ENCODE measurements around the gene ANXA11. TPM values are rescaled to one million over a fixed set of nuclear protein-coding genes. Genes with fewer than 3 reads are reported as not detected.

ANXA11 gene
- total RNA-seq, 4 donors from 2014 or later = 77.5 to 106 (median 90.8) TPM

DNA sequence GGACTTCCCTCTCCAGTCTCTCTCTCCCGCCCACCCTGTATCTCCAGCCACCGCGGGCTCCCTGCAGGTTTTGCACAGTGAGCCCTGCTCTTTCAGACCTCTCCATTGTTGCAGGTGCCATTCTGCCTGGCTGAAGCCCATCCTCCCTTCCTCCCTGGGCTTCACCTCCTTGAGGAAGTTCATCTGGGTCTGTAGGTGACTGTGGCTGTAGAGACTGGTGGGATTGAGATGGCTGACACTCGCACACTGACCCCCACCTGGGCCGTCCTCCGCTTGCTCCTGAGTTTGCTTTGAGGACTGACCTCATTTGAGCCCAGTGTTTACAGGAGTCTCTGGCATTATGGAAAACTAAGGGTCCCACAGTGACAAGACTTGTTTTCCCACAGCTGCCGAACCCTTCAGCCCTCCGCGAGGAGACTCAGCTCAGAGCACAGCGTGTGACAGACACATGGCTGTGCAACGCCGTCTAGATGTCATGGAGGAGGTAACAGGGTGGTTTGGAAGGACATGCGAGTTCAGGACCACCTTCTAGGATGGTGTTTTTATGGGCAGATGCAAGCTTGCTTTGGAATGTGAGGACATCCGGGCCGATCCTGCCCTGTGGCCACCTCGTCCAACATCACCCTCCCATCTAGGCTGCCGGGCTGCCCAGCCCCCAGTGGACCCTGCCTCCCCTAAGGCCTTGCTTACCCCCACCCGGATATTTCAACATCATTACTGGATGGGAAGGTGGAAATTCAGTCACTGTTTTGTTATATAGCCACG, 63.5 kb downstream of the ANXA11 start:
- Histone ChIP-seq H3K27me3 (no peaks in the 10 kb centered on the region), H3K4me3 (replicated peaks in 1 of 3) (no peak overlapping the region), H3K36me3 (no peaks in the 10 kb centered on the region), H3K27ac (no peak overlapping the region), H3K4me1 (peaks cover 10 to 16% of the 10 kb centered on the region in 2 donors), H3K9me3 (no peaks in the 10 kb centered on the region)
- DNase-seq = no peak
- WGBS, 2 donors = 54 to 67% methylated on average over 18 to 19 of the region's 19 CpGs
- no peak for TF ChIP-seq POLR2A (IDR thresholded peaks at IDR 0.05)
- TF ChIP-seq, protein P1, sequence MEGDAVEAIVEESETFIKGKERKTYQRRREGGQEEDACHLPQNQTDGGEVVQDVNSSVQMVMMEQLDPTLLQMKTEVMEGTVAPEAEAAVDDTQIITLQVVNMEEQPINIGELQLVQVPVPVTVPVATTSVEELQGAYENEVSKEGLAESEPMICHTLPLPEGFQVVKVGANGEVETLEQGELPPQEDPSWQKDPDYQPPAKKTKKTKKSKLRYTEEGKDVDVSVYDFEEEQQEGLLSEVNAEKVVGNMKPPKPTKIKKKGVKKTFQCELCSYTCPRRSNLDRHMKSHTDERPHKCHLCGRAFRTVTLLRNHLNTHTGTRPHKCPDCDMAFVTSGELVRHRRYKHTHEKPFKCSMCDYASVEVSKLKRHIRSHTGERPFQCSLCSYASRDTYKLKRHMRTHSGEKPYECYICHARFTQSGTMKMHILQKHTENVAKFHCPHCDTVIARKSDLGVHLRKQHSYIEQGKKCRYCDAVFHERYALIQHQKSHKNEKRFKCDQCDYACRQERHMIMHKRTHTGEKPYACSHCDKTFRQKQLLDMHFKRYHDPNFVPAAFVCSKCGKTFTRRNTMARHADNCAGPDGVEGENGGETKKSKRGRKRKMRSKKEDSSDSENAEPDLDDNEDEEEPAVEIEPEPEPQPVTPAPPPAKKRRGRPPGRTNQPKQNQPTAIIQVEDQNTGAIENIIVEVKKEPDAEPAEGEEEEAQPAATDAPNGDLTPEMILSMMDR (IDR thresholded peaks at IDR 0.05) = no peak
- intact Hi-C loops (cut with DNase I) = loop anchor here (5.0 to 10.0 kb wide), 2 partner anchors 80 to 767 kb away; no protein-coding TSS in a partner anchor

DNA sequence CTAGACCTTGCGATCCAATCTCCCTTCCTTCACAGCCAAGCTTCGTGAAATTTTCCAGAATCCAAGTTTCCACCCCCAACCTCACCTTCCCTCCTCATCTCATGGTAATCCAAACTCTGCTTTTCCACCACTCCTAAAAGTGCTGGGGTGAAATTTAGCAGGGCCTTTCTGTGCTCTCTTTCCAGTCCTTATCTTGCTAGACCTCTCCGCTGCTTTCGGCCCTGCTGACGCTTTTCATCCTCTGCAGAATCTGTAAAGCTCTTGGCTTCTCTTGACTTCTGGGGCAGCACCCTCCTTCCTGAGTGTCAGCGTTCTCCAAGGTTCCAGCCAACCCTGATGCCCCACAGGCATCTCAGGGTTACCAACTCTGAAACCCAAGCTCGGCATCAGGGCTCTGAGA, 65.1 kb downstream of the ANXA11 start:
- WGBS, 2 donors = 88 to 90% methylated on average over 7 of the region's 7 CpGs
- H3K27ac ChIP-seq = no peak overlapping the region
- intact Hi-C loops (cut with DNase I) = loop anchor here (5.0 to 10.0 kb wide), 2 partner anchors 82 to 765 kb away; no protein-coding TSS in a partner anchor
- no peak for DNase-seq
- no peaks in the 10 kb centered on the region for H3K36me3 ChIP-seq
- H3K4me1 ChIP-seq = peaks cover 10 to 19% of the 10 kb centered on the region in 2 donors
- no peak overlapping the region for H3K4me3 ChIP-seq (replicated peaks in 1 of 3)
- TF ChIP-seq, protein P1 (IDR thresholded peaks at IDR 0.05) = no peak
- TF ChIP-seq POLR2A (IDR thresholded peaks at IDR 0.05) = no peak
- H3K27me3 ChIP-seq = no peaks in the 10 kb centered on the region
- no peaks in the 10 kb centered on the region for H3K9me3 ChIP-seq

DNA sequence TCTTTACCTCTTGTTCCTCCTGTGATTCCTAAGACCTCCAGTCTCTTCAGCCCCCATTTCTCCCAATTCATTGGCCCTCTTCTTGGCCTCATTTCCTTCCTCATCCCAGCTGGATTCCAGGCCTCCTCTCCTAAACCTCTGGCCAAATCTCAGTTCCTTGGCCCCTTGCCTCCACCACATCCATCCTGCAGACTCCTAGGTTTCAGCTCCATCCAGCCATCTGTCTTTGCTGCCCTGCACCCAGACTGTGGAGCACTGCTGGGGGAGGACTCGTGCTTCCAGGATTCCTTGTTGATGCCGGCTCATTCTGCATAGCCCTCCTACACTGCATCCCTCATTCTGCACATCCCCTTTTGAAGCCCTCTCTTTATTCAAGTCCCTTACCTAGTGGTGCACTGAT, 66.1 kb downstream of the ANXA11 start:
- H3K36me3 ChIP-seq = no peaks in the 10 kb centered on the region
- H3K4me1 ChIP-seq = peaks cover 5 to 11% of the 10 kb centered on the region in 2 donors
- no peak for DNase-seq
- H3K9me3 ChIP-seq = no peaks in the 10 kb centered on the region
- whole genome bisulfite sequencing, 2 donors = 74 to 90% methylated on average over 2 of the region's 2 CpGs
- intact Hi-C loops (cut with DNase I) = no loop called here
- no peak for TF ChIP-seq POLR2A (IDR thresholded peaks at IDR 0.05)
- TF ChIP-seq, protein P1 (IDR thresholded peaks at IDR 0.05) = no peak
- H3K27ac ChIP-seq = no peak overlapping the region
- no peaks in the 10 kb centered on the region for H3K27me3 ChIP-seq
- no peak overlapping the region for H3K4me3 ChIP-seq (replicated peaks in 1 of 3)

DNA sequence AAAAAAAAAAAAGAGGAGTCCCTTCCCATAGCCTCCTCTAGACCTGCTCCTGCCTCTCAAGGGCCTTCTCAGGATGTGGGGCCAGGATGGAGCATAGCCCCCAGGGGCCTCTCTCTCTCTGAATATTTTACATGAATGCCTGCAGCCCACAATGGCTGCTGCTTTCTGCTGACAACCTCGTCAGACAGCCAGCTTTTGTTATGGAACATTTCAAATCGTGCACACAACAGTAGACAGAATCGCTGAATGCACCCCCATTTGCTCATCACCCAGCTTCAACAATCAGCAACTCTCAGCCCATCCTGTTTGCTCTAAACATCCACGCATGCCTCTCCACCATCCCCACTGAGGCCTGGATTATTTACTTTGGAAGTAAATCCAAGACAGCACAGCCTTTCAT, 67.4 kb downstream of the ANXA11 start:
- peaks cover 0 to 6% of the 10 kb centered on the region in 2 donors for H3K4me1 ChIP-seq
- DNase-seq = no peak
- no peak overlapping the region for H3K4me3 ChIP-seq (replicated peaks in 1 of 3)
- H3K9me3 ChIP-seq = no peaks in the 10 kb centered on the region
- 61% methylated on average over 4 of the region's 4 CpGs for WGBS, 2 donors
- H3K27ac ChIP-seq = no peak overlapping the region
- intact Hi-C loops (cut with DNase I) = no loop called here
- H3K36me3 ChIP-seq = no peaks in the 10 kb centered on the region
- TF ChIP-seq, protein P1 (IDR thresholded peaks at IDR 0.05) = no peak
- TF ChIP-seq POLR2A (IDR thresholded peaks at IDR 0.05) = no peak
- no peaks in the 10 kb centered on the region for H3K27me3 ChIP-seq

Data from thyroid gland (tissue), 4 donors.